Body of pancreas (tissue), 4 donors: Measurements from ENCODE around the gene CPM.

Experiments
- POLR2A ChIP-seq, 3 donors: fragments of 450-650 bp; IDR thresholded peaks; one replicate each; pipeline ENCODE4 v1.6.1; 2016; ENCODE audit warnings: antibody characterized with exemption in 3 of 3, mild to moderate bottlenecking in 2 of 3
- TF ChIP-seq, protein P1 (sequence below), 7 experiments: fragments of 450-650 bp in 4 of 7; fragments of 200-600 bp in 3 of 7; sonication (generic) in 3 of 7; IDR thresholded peaks; one replicate each; pipeline ENCODE4 v1.5.1; 2016 to 2019; ENCODE audit warnings: antibody characterized with exemption in 7 of 7

DNA sequence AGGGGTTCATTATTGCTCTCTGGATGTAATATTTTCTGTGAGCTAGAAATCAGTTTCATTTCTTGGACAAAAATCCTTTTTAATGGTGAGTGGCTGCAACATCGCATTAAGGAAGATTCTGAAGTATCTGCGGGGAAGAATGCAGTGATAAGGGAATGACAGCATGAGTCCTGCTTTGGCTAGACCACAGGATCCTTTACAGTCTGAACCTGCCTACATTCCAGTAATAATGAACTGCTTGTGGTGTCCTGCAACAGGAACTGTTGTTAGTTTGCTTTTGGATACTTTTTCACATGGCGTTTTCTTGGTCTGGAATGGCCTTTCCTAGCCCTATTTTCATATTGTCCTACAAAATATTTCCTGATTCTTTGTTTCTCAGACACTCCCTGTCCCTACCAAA, 109.3 kb downstream of the CPM start:
- TF ChIP-seq, protein P1, sequence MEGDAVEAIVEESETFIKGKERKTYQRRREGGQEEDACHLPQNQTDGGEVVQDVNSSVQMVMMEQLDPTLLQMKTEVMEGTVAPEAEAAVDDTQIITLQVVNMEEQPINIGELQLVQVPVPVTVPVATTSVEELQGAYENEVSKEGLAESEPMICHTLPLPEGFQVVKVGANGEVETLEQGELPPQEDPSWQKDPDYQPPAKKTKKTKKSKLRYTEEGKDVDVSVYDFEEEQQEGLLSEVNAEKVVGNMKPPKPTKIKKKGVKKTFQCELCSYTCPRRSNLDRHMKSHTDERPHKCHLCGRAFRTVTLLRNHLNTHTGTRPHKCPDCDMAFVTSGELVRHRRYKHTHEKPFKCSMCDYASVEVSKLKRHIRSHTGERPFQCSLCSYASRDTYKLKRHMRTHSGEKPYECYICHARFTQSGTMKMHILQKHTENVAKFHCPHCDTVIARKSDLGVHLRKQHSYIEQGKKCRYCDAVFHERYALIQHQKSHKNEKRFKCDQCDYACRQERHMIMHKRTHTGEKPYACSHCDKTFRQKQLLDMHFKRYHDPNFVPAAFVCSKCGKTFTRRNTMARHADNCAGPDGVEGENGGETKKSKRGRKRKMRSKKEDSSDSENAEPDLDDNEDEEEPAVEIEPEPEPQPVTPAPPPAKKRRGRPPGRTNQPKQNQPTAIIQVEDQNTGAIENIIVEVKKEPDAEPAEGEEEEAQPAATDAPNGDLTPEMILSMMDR (IDR thresholded peaks at IDR 0.05), result no peak
- TF ChIP-seq POLR2A (IDR thresholded peaks at IDR 0.05), result no peak
